K562 (cell line): Measurements from ENCODE around the gene DIS3L2.
A peak's percentile ranks its signal among the peaks of the same experiment; 100 is the strongest.

Experiments
- BHLHE40 ChIP-seq: IDR thresholded peaks from 2 replicates; pipeline ENCODE4 v1.6.1; 2011; ENCODE audit warnings: low read length, improper control_type of control experiment
- FOXA3 ChIP-seq, 2 experiments: fragments of 450-650 bp in 1 of 2; sonication (generic) in 1 of 2; formaldehyde crosslinking; IDR thresholded peaks in 1 of 2; conservative IDR thresholded peaks in 1 of 2; 2 replicates each; pipeline versions ENCODE4 v1.4.0 to v1.8.0; 2020 to 2022; ENCODE audit warnings: mild to moderate bottlenecking in 2 of 2, missing genetic modification reagents in 1 of 2
- GTF2F1 ChIP-seq: IDR thresholded peaks from 2 replicates; pipeline ENCODE4 v1.6.1; 2011; ENCODE audit warnings: low read depth, low read length, improper control_type of control experiment
- JUN ChIP-seq, 2 experiments: sonication (generic) in 1 of 2; formaldehyde crosslinking in 1 of 2; IDR thresholded peaks; 2 replicates each; pipeline versions ENCODE4 v1.6.1 to v1.8.0; 2012 to 2022; ENCODE audit warnings: borderline replicate concordance in 2 of 2, mild to moderate bottlenecking in 2 of 2, improper control_type of control experiment in 1 of 2, low read depth in 1 of 2, low read length in 1 of 2, missing genetic modification reagents in 1 of 2
- MEF2A ChIP-seq: IDR thresholded peaks from 2 replicates; pipeline ENCODE4 v1.6.1; 2011; ENCODE audit warnings: low read depth, mild to moderate bottlenecking, low read length, moderate library complexity; ENCODE audit not compliant: control insufficient read depth
- MYC ChIP-seq, 2 experiments: fragments of 250-450 bp in 1 of 2; sonication (Bioruptor Pico) in 1 of 2; IDR thresholded peaks; 2 replicates each; pipeline versions ENCODE4 v1.5.1 to v1.6.1; 2012 to 2021; ENCODE audit warnings: low read depth in 2 of 2, borderline replicate concordance in 1 of 2, improper control_type of control experiment in 1 of 2, low read length in 1 of 2, mild to moderate bottlenecking in 1 of 2, moderate library complexity in 1 of 2
- NFIC ChIP-seq: fragments of 450-650 bp; IDR thresholded peaks from 2 replicates; pipeline ENCODE4 v1.6.1; 2017; ENCODE audit warnings: mild to moderate bottlenecking, inconsistent platforms
- YY1 ChIP-seq, 3 experiments: IDR thresholded peaks; 2 replicates each; pipeline ENCODE4 v1.6.1; 2011; ENCODE audit warnings: low read length in 2 of 3, mild to moderate bottlenecking in 2 of 3, moderate library complexity in 2 of 3, borderline replicate concordance in 1 of 3, control low read depth in 1 of 3, low read depth in 1 of 3; ENCODE audit not compliant: insufficient read depth in 3 of 3, insufficient replicate concordance in 2 of 3, control insufficient read depth in 1 of 3, insufficient read length in 1 of 3; ENCODE audit errors: extremely low read depth in 1 of 3
- ZKSCAN3 ChIP-seq: fragments of 250-450 bp; sonication (Bioruptor Pico); IDR thresholded peaks from 2 replicates; pipeline ENCODE4 v1.4.0; 2020
- ZNF124 ChIP-seq: sonication (generic); formaldehyde crosslinking; IDR thresholded peaks from 2 replicates; pipeline ENCODE4 v1.8.1; 2022; ENCODE audit warnings: missing genetic modification reagents
- TF ChIP-seq, protein P1 (sequence below): fragments of 250-450 bp; sonication (Bioruptor Pico); IDR thresholded peaks from 2 replicates; pipeline ENCODE4 v1.4.0; 2020; ENCODE audit warnings: borderline replicate concordance
- TF ChIP-seq, protein P2 (sequence below), 3 experiments: IDR thresholded peaks in 2 of 3; conservative IDR thresholded peaks in 1 of 3; 2 replicates each; pipeline ENCODE4 v1.5.1; 2011 to 2012; ENCODE audit warnings: low read length in 3 of 3, mild to moderate bottlenecking in 3 of 3, control low read depth in 2 of 3, improper control_type of control experiment in 1 of 3, inconsistent platforms in 1 of 3, low read depth in 1 of 3, mixed read lengths in 1 of 3, moderate library complexity in 1 of 3; ENCODE audit not compliant: insufficient read depth in 2 of 3

DNA sequence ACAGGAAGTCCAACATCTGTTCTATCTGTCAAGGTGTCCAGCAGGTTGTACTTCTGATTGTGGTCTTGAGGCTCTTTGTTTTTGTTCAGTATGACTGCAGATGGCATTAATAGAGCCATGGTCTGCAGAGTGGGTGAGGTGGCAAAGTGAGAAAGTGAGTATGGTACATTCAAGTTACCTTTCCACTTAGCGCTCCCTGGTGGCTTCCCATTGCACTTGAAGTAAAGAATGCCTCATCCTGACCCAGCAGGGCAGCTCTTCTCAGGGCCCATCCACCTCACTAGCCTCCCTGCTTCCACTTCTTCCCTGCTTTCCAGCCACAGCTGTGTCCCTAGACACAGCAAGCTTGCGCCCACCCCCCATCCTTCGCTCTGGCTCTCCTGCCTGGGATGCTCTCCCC lies 269.0 kb downstream of the DIS3L2 start:
- TF ChIP-seq, protein P1, sequence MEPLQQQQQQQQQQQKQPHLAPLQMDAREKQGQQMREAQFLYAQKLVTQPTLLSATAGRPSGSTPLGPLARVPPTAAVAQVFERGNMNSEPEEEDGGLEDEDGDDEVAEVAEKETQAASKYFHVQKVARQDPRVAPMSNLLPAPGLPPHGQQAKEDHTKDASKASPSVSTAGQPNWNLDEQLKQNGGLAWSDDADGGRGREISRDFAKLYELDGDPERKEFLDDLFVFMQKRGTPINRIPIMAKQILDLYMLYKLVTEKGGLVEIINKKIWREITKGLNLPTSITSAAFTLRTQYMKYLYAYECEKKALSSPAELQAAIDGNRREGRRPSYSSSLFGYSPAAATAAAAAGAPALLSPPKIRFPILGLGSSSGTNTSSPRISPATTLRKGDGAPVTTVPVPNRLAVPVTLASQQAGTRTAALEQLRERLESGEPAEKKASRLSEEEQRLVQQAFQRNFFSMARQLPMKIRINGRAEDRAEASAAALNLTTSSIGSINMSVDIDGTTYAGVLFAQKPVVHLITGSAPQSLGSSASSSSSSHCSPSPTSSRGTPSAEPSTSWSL: no peak
- TF ChIP-seq ZNF124 (CRISPR knock-in tag): no peak
- TF ChIP-seq, protein P2, sequence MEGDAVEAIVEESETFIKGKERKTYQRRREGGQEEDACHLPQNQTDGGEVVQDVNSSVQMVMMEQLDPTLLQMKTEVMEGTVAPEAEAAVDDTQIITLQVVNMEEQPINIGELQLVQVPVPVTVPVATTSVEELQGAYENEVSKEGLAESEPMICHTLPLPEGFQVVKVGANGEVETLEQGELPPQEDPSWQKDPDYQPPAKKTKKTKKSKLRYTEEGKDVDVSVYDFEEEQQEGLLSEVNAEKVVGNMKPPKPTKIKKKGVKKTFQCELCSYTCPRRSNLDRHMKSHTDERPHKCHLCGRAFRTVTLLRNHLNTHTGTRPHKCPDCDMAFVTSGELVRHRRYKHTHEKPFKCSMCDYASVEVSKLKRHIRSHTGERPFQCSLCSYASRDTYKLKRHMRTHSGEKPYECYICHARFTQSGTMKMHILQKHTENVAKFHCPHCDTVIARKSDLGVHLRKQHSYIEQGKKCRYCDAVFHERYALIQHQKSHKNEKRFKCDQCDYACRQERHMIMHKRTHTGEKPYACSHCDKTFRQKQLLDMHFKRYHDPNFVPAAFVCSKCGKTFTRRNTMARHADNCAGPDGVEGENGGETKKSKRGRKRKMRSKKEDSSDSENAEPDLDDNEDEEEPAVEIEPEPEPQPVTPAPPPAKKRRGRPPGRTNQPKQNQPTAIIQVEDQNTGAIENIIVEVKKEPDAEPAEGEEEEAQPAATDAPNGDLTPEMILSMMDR (IDR thresholded peaks at IDR 0.05 in 2 of 3, conservative IDR thresholded peaks at IDR 0.05 in 1 of 3; ENCODE audit: insufficient read depth in 2 of 3, low read depth in 1 of 3, low read length in 3 of 3): peak; percentile 31 to 48 (median 33); a peak in 4 of 6 replicates
- TF ChIP-seq FOXA3 (CRISPR knock-in tag; conservative IDR thresholded peaks at IDR 0.05 in 1 of 2, IDR thresholded peaks at IDR 0.05 in 1 of 2): no peak
- TF ChIP-seq MEF2A: no peak
- TF ChIP-seq JUN (IDR thresholded peaks at IDR 0.05; ENCODE audit: borderline replicate concordance, low read depth, low read length): no peak
- TF ChIP-seq JUN (CRISPR knock-in tag; IDR thresholded peaks at IDR 0.05; ENCODE audit: borderline replicate concordance): no peak
- no peak for TF ChIP-seq YY1 (IDR thresholded peaks at IDR 0.05; ENCODE audit: borderline replicate concordance in 1 of 3, control insufficient read depth in 1 of 3, extremely low read depth in 1 of 3, insufficient read depth in 3 of 3, insufficient read length in 1 of 3, insufficient replicate concordance in 2 of 3, low read depth in 1 of 3, low read length in 2 of 3)
- TF ChIP-seq GTF2F1: no peak
- no peak for TF ChIP-seq BHLHE40
- no peak for TF ChIP-seq MYC (IDR thresholded peaks at IDR 0.05; ENCODE audit: low read depth, low read length)
- no peak for TF ChIP-seq MYC (CRISPR knock-in tag; IDR thresholded peaks at IDR 0.05; ENCODE audit: borderline replicate concordance, low read depth)
- TF ChIP-seq ZKSCAN3 (CRISPR knock-in tag): no peak
- TF ChIP-seq NFIC: no peak
